HCT116 (cell line): ENCODE data around the gene STOX2. TPM values are rescaled to one million over a fixed set of nuclear protein-coding genes. Genes with fewer than 3 reads are reported as not detected.

Experiments used
- ATAC-seq: fragments of 200-7000 bp; cut with Tn5 transposase; 2 replicates; pipeline ENCODE4 v1.9.1; 2020; ENCODE audit warnings: mild to moderate bottlenecking, moderate library complexity
- BruUV-seq: library from RNA; stranded (reverse); fragments of 400-500 nt; replicated peaks from 2 replicates; lab custom pipeline; 2021; lab: Mats Ljungman, UMichigan
- CTCF ChIA-PET: fragments of 300-600 bp; sonication (Branson Sonifier 250); formaldehyde crosslinking; loops from one replicate; lab custom pipeline; 2021; ENCODE audit warnings: antibody characterized with exemption; lab: Charles Lee
- POLR2A ChIA-PET: fragments of 300-600, 350-600 bp; sonication (Branson Sonifier 250); formaldehyde crosslinking; loops from one replicate; lab custom pipeline; 2021; ENCODE audit warnings: antibody characterized with exemption; lab: Charles Lee
- RAD21 ChIA-PET, 2 experiments: fragments of 300-600 bp; sonication (Branson Sonifier 250); formaldehyde crosslinking; loops; one replicate each; lab custom pipeline; 2023; ENCODE audit warnings: low total read pairs in 2 of 2; ENCODE audit not compliant: uncharacterized antibody in 2 of 2, unreplicated experiment in 2 of 2, low non-redundant PET in 1 of 2; lab: Charles Lee
- DNase-seq: peaks from one replicate; pipeline ENCODE4 v3.0.0-alpha.2; 2010; ENCODE audit warnings: low read depth, low spot score
- H2AFZ ChIP-seq: fragments of 200-600 bp; shearing (Covaris generic), sonication (generic); 2 replicates; pipeline ENCODE4 v1.6.1; 2017; ENCODE audit warnings: low read depth, mixed run types, mixed read lengths, antibody characterized with exemption, low read length; ENCODE audit not compliant: poor library complexity, severe bottlenecking
- H3K27ac ChIP-seq: 2 replicates; pipeline ENCODE4 v1.5.1; 2012; ENCODE audit warnings: low read depth, low read length
- H3K27me3 ChIP-seq: fragments of 200-600 bp; sonication (generic); 2 replicates; pipeline ENCODE4 v1.6.1; 2016; ENCODE audit warnings: mixed run types, low read length, mixed read lengths; ENCODE audit not compliant: insufficient read depth
- H3K36me3 ChIP-seq, 2 experiments: fragments of 200-500 bp in 1 of 2; fragments of 200-600 bp in 1 of 2; sonication (Bioruptor generic) in 1 of 2; sonication (generic) in 1 of 2; 2 replicates each; pipeline versions ENCODE4 v1.5.1 to v1.6.1; 2014 to 2016; ENCODE audit warnings: low read length in 2 of 2, inconsistent platforms in 1 of 2, mixed read lengths in 1 of 2, mixed run types in 1 of 2; ENCODE audit not compliant: insufficient read depth in 2 of 2, control insufficient read depth in 1 of 2
- H3K4me1 ChIP-seq, 2 experiments: fragments of 200-600 bp in 1 of 2; sonication (generic) in 1 of 2; 2 replicates each; pipeline versions ENCODE4 v1.5.1 to v1.6.1; 2012 to 2017; ENCODE audit warnings: low read length in 2 of 2, inconsistent platforms in 1 of 2, mild to moderate bottlenecking in 1 of 2, mixed read lengths in 1 of 2, mixed run types in 1 of 2, moderate library complexity in 1 of 2; ENCODE audit not compliant: insufficient read depth in 2 of 2, control insufficient read depth in 1 of 2
- H3K4me2 ChIP-seq: fragments of 200-600 bp; sonication (generic); 2 replicates; pipeline ENCODE4 v1.6.1; 2017; ENCODE audit warnings: mixed run types, low read length, mixed read lengths
- H3K4me3 ChIP-seq, 2 experiments: fragments of 200-600 bp in 1 of 2; sonication (generic) in 1 of 2; replicated peaks in 1 of 2; 2 replicates each; pipeline ENCODE4 v1.5.1; 2011 to 2016; ENCODE audit warnings: low read length in 2 of 2, control low read depth in 1 of 2, low read depth in 1 of 2, mild to moderate bottlenecking in 1 of 2, mixed read lengths in 1 of 2, mixed run types in 1 of 2
- H3K79me2 ChIP-seq: fragments of 200-600 bp; sonication (generic); 2 replicates; pipeline ENCODE4 v1.6.1; 2017; ENCODE audit warnings: mild to moderate bottlenecking, mixed run types, low read length, moderate library complexity, mixed read lengths; ENCODE audit not compliant: insufficient read depth
- H3K9ac ChIP-seq: fragments of 200-600 bp; sonication (generic); 2 replicates; pipeline ENCODE4 v1.6.1; 2016; ENCODE audit warnings: low read length, mixed read lengths
- H3K9me2 ChIP-seq: fragments of 200-600 bp; sonication (generic), shearing (Covaris generic); 2 replicates; pipeline ENCODE4 v1.6.1; 2017; ENCODE audit warnings: mixed run types, mild to moderate bottlenecking, moderate library complexity; ENCODE audit not compliant: insufficient read depth
- H3K9me3 ChIP-seq, 2 experiments: fragments of 200-500 bp in 1 of 2; fragments of 200-600 bp in 1 of 2; sonication (Bioruptor generic) in 1 of 2; sonication (generic) in 1 of 2; 2 replicates each; pipeline ENCODE4 v1.6.1; 2014 to 2017; ENCODE audit warnings: low read length in 2 of 2, mixed read lengths in 2 of 2, inconsistent platforms in 1 of 2, low read depth in 1 of 2, mild to moderate bottlenecking in 1 of 2, mixed run types in 1 of 2, moderate library complexity in 1 of 2; ENCODE audit not compliant: control insufficient read depth in 1 of 2, insufficient read depth in 1 of 2
- H4K20me1 ChIP-seq: fragments of 200-600 bp; sonication (generic), shearing (Covaris generic); 2 replicates; pipeline ENCODE4 v1.6.1; 2017; ENCODE audit warnings: mixed run types, mild to moderate bottlenecking, moderate library complexity; ENCODE audit not compliant: insufficient read depth
- CBX3 ChIP-seq: IDR thresholded peaks from 2 replicates; pipeline ENCODE4 v1.6.1; 2012; ENCODE audit warnings: low read depth
- CEBPB ChIP-seq: IDR thresholded peaks from 2 replicates; pipeline ENCODE4 v1.6.1; 2012; ENCODE audit warnings: low read depth
- EGR1 ChIP-seq: IDR thresholded peaks from 2 replicates; pipeline ENCODE4 v1.6.1; 2012; ENCODE audit warnings: low read depth
- EZH2 ChIP-seq: fragments of 200-600 bp; sonication (generic); IDR thresholded peaks from 2 replicates; pipeline ENCODE4 v1.6.1; 2017; ENCODE audit warnings: antibody characterized with exemption, mixed run types
- EZH2phosphoT487 ChIP-seq: fragments of 200-600 bp; IDR thresholded peaks from 2 replicates; pipeline ENCODE4 v1.6.1; 2018; ENCODE audit warnings: antibody characterized with exemption, borderline replicate concordance
- FOSL1 ChIP-seq: IDR thresholded peaks from 2 replicates; pipeline ENCODE4 v1.6.1; 2012; ENCODE audit warnings: low read depth
- POLR2A ChIP-seq: IDR thresholded peaks from 2 replicates; pipeline ENCODE4 v1.7.0; 2011; ENCODE audit warnings: borderline replicate concordance; ENCODE audit not compliant: insufficient read depth, insufficient read length; ENCODE audit errors: extremely low read depth
- POLR2AphosphoS5 ChIP-seq: IDR thresholded peaks from 2 replicates; pipeline ENCODE4 v1.6.1; 2011; ENCODE audit warnings: mild to moderate bottlenecking, low read depth, low read length, moderate library complexity
- RAD21 ChIP-seq: IDR thresholded peaks from 2 replicates; pipeline ENCODE4 v1.6.1; 2012; ENCODE audit warnings: low read depth, mild to moderate bottlenecking
- SIN3A ChIP-seq: IDR thresholded peaks from 2 replicates; pipeline ENCODE4 v1.6.1; 2012; ENCODE audit warnings: low read depth
- SRF ChIP-seq: IDR thresholded peaks from 2 replicates; pipeline ENCODE4 v1.6.1; 2012; ENCODE audit warnings: low read depth
- TCF7L2 ChIP-seq: IDR thresholded peaks from 2 replicates; pipeline ENCODE4 v1.7.0; 2011; ENCODE audit warnings: borderline replicate concordance, inconsistent platforms; ENCODE audit not compliant: insufficient read depth, insufficient read length; ENCODE audit errors: extremely low read depth
- ZFX ChIP-seq: fragments of 450-650 bp; IDR thresholded peaks from 2 replicates; pipeline ENCODE4 v1.6.1; 2017
- intact Hi-C: fragments of 100-400 bp; cut with micrococcal nuclease; formaldehyde crosslinking; loops from 2 replicates; pipeline ENCODE4 v1.10.0; 2022
- total RNA-seq: library from RNA; stranded (reverse); gene quantifications from one replicate; pipeline ENCODE4 v1.2.1, GENCODE V29; 2021; ENCODE audit not compliant: unreplicated experiment
- TF ChIP-seq, protein P1 (sequence below): IDR thresholded peaks from 2 replicates; pipeline ENCODE4 v1.6.1; 2012
- TF ChIP-seq, protein P2 (sequence below): IDR thresholded peaks from 2 replicates; pipeline ENCODE4 v1.6.1; 2011; ENCODE audit warnings: mild to moderate bottlenecking, low read length, moderate library complexity; ENCODE audit not compliant: insufficient replicate concordance; ENCODE audit errors: extremely low read depth

STOX2 gene
- total RNA-seq, 1 experiment from 2014 or later, result 6.3 TPM

DNA sequence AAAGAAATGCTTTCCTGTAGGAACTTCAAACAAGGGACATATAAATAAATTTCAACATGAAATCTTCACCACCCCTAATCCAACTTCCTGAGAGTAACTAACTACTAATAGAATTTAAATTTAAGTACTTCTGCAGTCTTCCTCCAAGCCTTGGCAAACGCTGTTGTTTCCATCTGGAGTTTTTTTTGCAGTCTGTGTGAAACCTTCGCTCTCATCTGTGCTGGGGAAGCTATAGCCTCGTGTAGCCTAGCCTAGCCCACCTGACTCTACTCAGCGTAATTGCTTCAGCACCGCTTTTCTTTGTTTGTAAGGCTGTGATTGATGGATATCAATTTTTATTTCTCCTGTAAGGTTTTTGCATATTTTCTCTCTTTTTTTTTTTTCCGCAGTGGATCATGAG lies 30.9 kb downstream of the STOX2 start:
- DNase-seq (no peak), ATAC-seq (no peak)
- H3K4me1 ChIP-seq, result no peaks in the 10 kb centered on the region
- H3K4me2 ChIP-seq, result no peak overlapping the region
- H3K4me3 ChIP-seq, result no peak overlapping the region
- H4K20me1 ChIP-seq, result no peaks in the 10 kb centered on the region
- H3K79me2 ChIP-seq, result no peaks in the 10 kb centered on the region
- no peak overlapping the region for H2AFZ ChIP-seq
- POLR2A ChIA-PET, result no interaction called here
- TF ChIP-seq EZH2phosphoT487, result no peak
- no peak for TF ChIP-seq CBX3
- TF ChIP-seq, protein P1, sequence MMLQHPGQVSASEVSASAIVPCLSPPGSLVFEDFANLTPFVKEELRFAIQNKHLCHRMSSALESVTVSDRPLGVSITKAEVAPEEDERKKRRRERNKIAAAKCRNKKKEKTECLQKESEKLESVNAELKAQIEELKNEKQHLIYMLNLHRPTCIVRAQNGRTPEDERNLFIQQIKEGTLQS, result no peak
- no peak for TF ChIP-seq POLR2A
- TF ChIP-seq TCF7L2, result no peak
- no peak for TF ChIP-seq POLR2AphosphoS5
- no peak for TF ChIP-seq SRF
- no peak for TF ChIP-seq ZFX
- no peak for TF ChIP-seq RAD21
- no peak for TF ChIP-seq SIN3A
- TF ChIP-seq, protein P2, sequence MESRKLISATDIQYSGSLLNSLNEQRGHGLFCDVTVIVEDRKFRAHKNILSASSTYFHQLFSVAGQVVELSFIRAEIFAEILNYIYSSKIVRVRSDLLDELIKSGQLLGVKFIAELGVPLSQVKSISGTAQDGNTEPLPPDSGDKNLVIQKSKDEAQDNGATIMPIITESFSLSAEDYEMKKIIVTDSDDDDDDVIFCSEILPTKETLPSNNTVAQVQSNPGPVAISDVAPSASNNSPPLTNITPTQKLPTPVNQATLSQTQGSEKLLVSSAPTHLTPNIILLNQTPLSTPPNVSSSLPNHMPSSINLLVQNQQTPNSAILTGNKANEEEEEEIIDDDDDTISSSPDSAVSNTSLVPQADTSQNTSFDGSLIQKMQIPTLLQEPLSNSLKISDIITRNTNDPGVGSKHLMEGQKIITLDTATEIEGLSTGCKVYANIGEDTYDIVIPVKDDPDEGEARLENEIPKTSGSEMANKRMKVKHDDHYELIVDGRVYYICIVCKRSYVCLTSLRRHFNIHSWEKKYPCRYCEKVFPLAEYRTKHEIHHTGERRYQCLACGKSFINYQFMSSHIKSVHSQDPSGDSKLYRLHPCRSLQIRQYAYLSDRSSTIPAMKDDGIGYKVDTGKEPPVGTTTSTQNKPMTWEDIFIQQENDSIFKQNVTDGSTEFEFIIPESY, result no peak
- no peak for TF ChIP-seq EGR1
- TF ChIP-seq EZH2, result no peak
- no peak for TF ChIP-seq FOSL1
- TF ChIP-seq CEBPB, result no peak
- H3K27me3 ChIP-seq, result no peaks in the 10 kb centered on the region
- no peaks in the 10 kb centered on the region for H3K36me3 ChIP-seq
- H3K9ac ChIP-seq, result no peak overlapping the region
- no TSS peak for BruUV-seq
- no peak overlapping the region for H3K27ac ChIP-seq
- CTCF ChIA-PET, result no interaction called here
- no peaks in the 10 kb centered on the region for H3K9me3 ChIP-seq
- intact Hi-C loops, result no loop called here
- no peaks in the 10 kb centered on the region for H3K9me2 ChIP-seq
- RAD21 ChIA-PET, result no interaction called here
